Occipital lobe (tissue), 2 donors: ENCODE data around the gene PAX9. TPM values are rescaled to one million over a fixed set of nuclear protein-coding genes. Genes with fewer than 3 reads are reported as not detected.

ENCODE experiments used
- DNase-seq: peaks from one replicate; lab custom pipeline; 2025; lab: John Stamatoyannopoulos, UW
- total RNA-seq: library from RNA; depleted of rRNA; stranded (reverse); fragments of >200 nt; gene quantifications from one replicate; pipeline ENCODE4 v1.2.3, GENCODE V29; 2014

The PAX9 gene
- total RNA-seq, 1 donor from 2014 or later, result under 0.01 TPM

GRCh38 chr14:36655963-36656686 is 5.5 kb upstream of the PAX9 start:
- no peak for DNase-seq

GRCh38 chr14:36656687-36657398 is 4.8 kb upstream of the PAX9 start:
- no peak for DNase-seq

GRCh38 chr14:36657399-36658122 is 4.1 kb upstream of the PAX9 start:
- no peak for DNase-seq

- no peak for DNase-seq
Measured at GRCh38 chr14:36658123-36659009, 3.3 kb upstream of the PAX9 start.

GRCh38 chr14:36659010-36659821 is 2.4 kb upstream of the PAX9 start:
- no peak for DNase-seq

- no peak for DNase-seq
Measured at GRCh38 chr14:36659822-36660735, 1.6 kb upstream of the PAX9 start.

GRCh38 chr14:36660736-36661505 is 739 bp upstream of the PAX9 start:
- DNase-seq, result no peak

GRCh38 chr14:36662258-36662542 is 540 bp downstream of the PAX9 start:
- DNase-seq, result no peak

GRCh38 chr14:36662543-36663403 is 1.1 kb downstream of the PAX9 start:
- DNase-seq, result no peak

GRCh38 chr14:36663404-36664321 is 2.0 kb downstream of the PAX9 start:
- DNase-seq, result no peak

- DNase-seq, result no peak
Measured at GRCh38 chr14:36664322-36665193, 2.9 kb downstream of the PAX9 start.

- no peak for DNase-seq
Measured at GRCh38 chr14:36665887-36666415, 4.3 kb downstream of the PAX9 start.

GRCh38 chr14:36666416-36667206 is 5.0 kb downstream of the PAX9 start:
- no peak for DNase-seq

- DNase-seq, result no peak
Measured at GRCh38 chr14:36667679-36668078, 6.0 kb downstream of the PAX9 start.

GRCh38 chr14:36671149-36671548 is 9.5 kb downstream of the PAX9 start:
- no peak for DNase-seq
